ENCODE measurements around the gene HOXB5.

HOXB5 gene

GRCh38 chr17:48601207-48601538 lies 7.6 kb upstream of the HOXB5 start:
- Histone ChIP-seq H3K27me3 (ENCODE audit: low read depth, low read length) (peaks cover 21% of the 10 kb centered on the region), H3K9ac (ENCODE audit: low read length) (peak overlapping the region; percentile 58), H2AFZ (ENCODE audit: low read depth, low read length) (0 out of 2 replicates have a peak overlapping the region, but pooled peaks have one; percentile 70), H4K20me1 (ENCODE audit: insufficient read depth, low read length) (no peaks in the 10 kb centered on the region), H3K4me3 (ENCODE audit: low read length) (peak overlapping the region; percentile 81), H3K9me3 (ENCODE audit: insufficient read depth, low read length) (no peaks in the 10 kb centered on the region), H3K4me1 (ENCODE audit: low read length) (peaks cover 31% of the 10 kb centered on the region), H3K36me3 (replicated peaks; ENCODE audit: low read depth, low read length) (no peaks in the 10 kb centered on the region), H3K27ac (ENCODE audit: low read length) (no peak overlapping the region), H3K4me2 (ENCODE audit: low read length) (peak overlapping the region; percentile 96), H3K79me2 (ENCODE audit: low read length) (peaks cover 7% of the 10 kb centered on the region; the same call in 1 of the 2 replicates)
- no peak for TF ChIP-seq CTCF (IDR thresholded peaks at IDR 0.05; ENCODE audit: low read depth, low read length)
- no peak for TF ChIP-seq EZH2phosphoT487 (IDR thresholded peaks at IDR 0.05; ENCODE audit: low read depth)

GRCh38 chr17:48600244-48601098 lies 6.9 kb upstream of the HOXB5 start:
- peaks cover 21% of the 10 kb centered on the region for H3K27me3 ChIP-seq (ENCODE audit: low read depth, low read length)
- H3K9ac ChIP-seq (ENCODE audit: low read length), result no peak overlapping the region
- H3K4me2 ChIP-seq (ENCODE audit: low read length), result no peak overlapping the region
- TF ChIP-seq EZH2phosphoT487 (IDR thresholded peaks at IDR 0.05; ENCODE audit: low read depth) (no peak), CTCF (IDR thresholded peaks at IDR 0.05; ENCODE audit: low read depth, low read length) (no peak)
- H3K27ac ChIP-seq (ENCODE audit: low read length), result no peak overlapping the region
- peaks cover 31% of the 10 kb centered on the region for H3K4me1 ChIP-seq (ENCODE audit: low read length)
- no peak overlapping the region for H3K4me3 ChIP-seq (ENCODE audit: low read length)
- no peaks in the 10 kb centered on the region for H4K20me1 ChIP-seq (ENCODE audit: insufficient read depth, low read length)
- H3K36me3 ChIP-seq (replicated peaks; ENCODE audit: low read depth, low read length), result no peaks in the 10 kb centered on the region
- no peak overlapping the region for H2AFZ ChIP-seq (ENCODE audit: low read depth, low read length)
- H3K9me3 ChIP-seq (ENCODE audit: insufficient read depth, low read length), result no peaks in the 10 kb centered on the region
- peaks cover 7% of the 10 kb centered on the region; the same call in 1 of the 2 replicates for H3K79me2 ChIP-seq (ENCODE audit: low read length)

GRCh38 chr17:48599354-48599753 lies 5.8 kb upstream of the HOXB5 start:
- H4K20me1 ChIP-seq (ENCODE audit: insufficient read depth, low read length), result no peaks in the 10 kb centered on the region
- H3K4me1 ChIP-seq (ENCODE audit: low read length), result peaks cover 26% of the 10 kb centered on the region
- H3K9me3 ChIP-seq (ENCODE audit: insufficient read depth, low read length), result no peaks in the 10 kb centered on the region
- H3K4me3 ChIP-seq (ENCODE audit: low read length), result no peak overlapping the region
- no peak overlapping the region for H3K4me2 ChIP-seq (ENCODE audit: low read length)
- no peak overlapping the region for H2AFZ ChIP-seq (ENCODE audit: low read depth, low read length)
- no peak overlapping the region for H3K9ac ChIP-seq (ENCODE audit: low read length)
- peaks cover 21% of the 10 kb centered on the region for H3K27me3 ChIP-seq (ENCODE audit: low read depth, low read length)
- H3K79me2 ChIP-seq (ENCODE audit: low read length), result peaks cover 7% of the 10 kb centered on the region; the same call in 1 of the 2 replicates
- no peak overlapping the region for H3K27ac ChIP-seq (ENCODE audit: low read length)
- H3K36me3 ChIP-seq (replicated peaks; ENCODE audit: low read depth, low read length), result no peaks in the 10 kb centered on the region
- TF ChIP-seq CTCF (IDR thresholded peaks at IDR 0.05; ENCODE audit: low read depth, low read length), result no peak
- no peak for TF ChIP-seq EZH2phosphoT487 (IDR thresholded peaks at IDR 0.05; ENCODE audit: low read depth)

GRCh38 chr17:48598736-48599135 lies 5.2 kb upstream of the HOXB5 start:
- Histone ChIP-seq H3K27ac (ENCODE audit: low read length) (no peak overlapping the region), H3K27me3 (ENCODE audit: low read depth, low read length) (peaks cover 21% of the 10 kb centered on the region), H3K36me3 (replicated peaks; ENCODE audit: low read depth, low read length) (no peaks in the 10 kb centered on the region), H3K4me3 (ENCODE audit: low read length) (peak overlapping the region; percentile 89), H3K9ac (ENCODE audit: low read length) (peak overlapping the region; percentile 83; the same call in 1 of the 2 replicates), H2AFZ (ENCODE audit: low read depth, low read length) (no peak overlapping the region), H3K4me2 (ENCODE audit: low read length) (peak overlapping the region; percentile 85), H3K4me1 (ENCODE audit: low read length) (peaks cover 27% of the 10 kb centered on the region), H4K20me1 (ENCODE audit: insufficient read depth, low read length) (no peaks in the 10 kb centered on the region), H3K79me2 (ENCODE audit: low read length) (peaks cover 7% of the 10 kb centered on the region; the same call in 1 of the 2 replicates), H3K9me3 (ENCODE audit: insufficient read depth, low read length) (no peaks in the 10 kb centered on the region)
- no peak for TF ChIP-seq EZH2phosphoT487 (IDR thresholded peaks at IDR 0.05; ENCODE audit: low read depth)
- no peak for TF ChIP-seq CTCF (IDR thresholded peaks at IDR 0.05; ENCODE audit: low read depth, low read length)
